GM12864 (cell line): Measurements from ENCODE around the gene WNT9B.
"Not testable (repeated sequence)": the region's sequence is repeated elsewhere in the genome, so short reads cannot be mapped to it uniquely, and the experiment has no call there.

Experiments
- DNase-seq: peaks from one replicate; pipeline ENCODE4 v3.0.0-alpha.2; 2011; ENCODE audit warnings: low read depth
- H3K4me3 ChIP-seq: 2 replicates; pipeline ENCODE4 v1.5.1; 2011; ENCODE audit warnings: mild to moderate bottlenecking, low read depth, low read length, control low read depth
- TF ChIP-seq, protein P1 (sequence below): IDR thresholded peaks from 2 replicates; pipeline ENCODE4 v1.5.1; 2011; ENCODE audit warnings: low read depth, mild to moderate bottlenecking, moderate library complexity, low read length, control low read depth, inconsistent platforms; ENCODE audit errors: missing control alignments

Gene WNT9B

GRCh38 chr17:46832945-46833839 is 18.2 kb upstream of the WNT9B start:
- no peak for DNase-seq
- TF ChIP-seq, protein P1, sequence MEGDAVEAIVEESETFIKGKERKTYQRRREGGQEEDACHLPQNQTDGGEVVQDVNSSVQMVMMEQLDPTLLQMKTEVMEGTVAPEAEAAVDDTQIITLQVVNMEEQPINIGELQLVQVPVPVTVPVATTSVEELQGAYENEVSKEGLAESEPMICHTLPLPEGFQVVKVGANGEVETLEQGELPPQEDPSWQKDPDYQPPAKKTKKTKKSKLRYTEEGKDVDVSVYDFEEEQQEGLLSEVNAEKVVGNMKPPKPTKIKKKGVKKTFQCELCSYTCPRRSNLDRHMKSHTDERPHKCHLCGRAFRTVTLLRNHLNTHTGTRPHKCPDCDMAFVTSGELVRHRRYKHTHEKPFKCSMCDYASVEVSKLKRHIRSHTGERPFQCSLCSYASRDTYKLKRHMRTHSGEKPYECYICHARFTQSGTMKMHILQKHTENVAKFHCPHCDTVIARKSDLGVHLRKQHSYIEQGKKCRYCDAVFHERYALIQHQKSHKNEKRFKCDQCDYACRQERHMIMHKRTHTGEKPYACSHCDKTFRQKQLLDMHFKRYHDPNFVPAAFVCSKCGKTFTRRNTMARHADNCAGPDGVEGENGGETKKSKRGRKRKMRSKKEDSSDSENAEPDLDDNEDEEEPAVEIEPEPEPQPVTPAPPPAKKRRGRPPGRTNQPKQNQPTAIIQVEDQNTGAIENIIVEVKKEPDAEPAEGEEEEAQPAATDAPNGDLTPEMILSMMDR: no peak
- H3K4me3 ChIP-seq: no peak overlapping the region

GRCh38 chr17:46833840-46834208 is 17.6 kb upstream of the WNT9B start:
- H3K4me3 ChIP-seq: no peak overlapping the region
- DNase-seq: no peak
- TF ChIP-seq, protein P1: no peak

DNA sequence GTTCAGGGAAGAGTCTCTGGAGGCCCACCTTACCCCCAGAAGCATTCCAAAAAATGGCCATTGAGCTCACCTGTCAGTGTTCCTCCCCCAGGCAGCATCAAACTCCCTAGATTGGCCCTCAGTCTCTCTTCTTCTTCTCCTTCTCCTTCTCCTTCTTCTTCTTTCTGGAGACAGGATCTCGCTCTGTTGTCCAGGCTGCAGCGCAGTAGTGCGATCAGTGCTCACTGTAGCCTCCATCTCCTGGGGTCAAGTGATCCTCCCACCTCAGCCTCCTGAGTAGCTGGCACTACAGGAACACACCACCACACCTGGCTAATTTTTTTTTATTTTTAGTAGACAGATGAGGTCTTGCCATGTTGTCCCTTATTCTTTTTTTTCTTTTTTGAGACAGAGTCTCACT is 16.5 kb upstream of the WNT9B start:
- no peak overlapping the region for H3K4me3 ChIP-seq
- no peak for DNase-seq
- TF ChIP-seq, protein P1: no peak

DNA sequence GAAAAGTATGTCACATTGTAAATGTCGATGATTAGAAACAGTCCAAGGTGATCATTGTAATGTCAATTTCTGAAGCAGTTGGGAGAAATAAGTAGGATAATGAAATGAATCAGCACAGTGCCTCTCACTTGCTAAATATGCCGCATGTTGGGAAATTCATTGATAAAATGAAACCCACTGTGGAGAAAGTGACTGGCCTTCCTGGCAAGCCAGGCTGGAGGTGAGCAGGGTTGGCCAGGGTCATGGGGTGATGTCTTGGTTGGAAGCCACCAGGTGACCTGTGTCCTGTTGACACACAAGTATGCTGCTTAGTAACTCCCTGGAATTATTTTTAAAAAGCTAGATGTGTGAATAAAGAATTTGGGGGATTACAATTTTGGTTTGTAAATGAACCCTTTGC is 14.9 kb upstream of the WNT9B start:
- no peak overlapping the region for H3K4me3 ChIP-seq
- TF ChIP-seq, protein P1: no peak
- no peak for DNase-seq

- no peak overlapping the region for H3K4me3 ChIP-seq
- DNase-seq: no peak
- TF ChIP-seq, protein P1: no peak
Measured at GRCh38 chr17:46837521-46837920, 13.9 kb upstream of the WNT9B start.

DNA sequence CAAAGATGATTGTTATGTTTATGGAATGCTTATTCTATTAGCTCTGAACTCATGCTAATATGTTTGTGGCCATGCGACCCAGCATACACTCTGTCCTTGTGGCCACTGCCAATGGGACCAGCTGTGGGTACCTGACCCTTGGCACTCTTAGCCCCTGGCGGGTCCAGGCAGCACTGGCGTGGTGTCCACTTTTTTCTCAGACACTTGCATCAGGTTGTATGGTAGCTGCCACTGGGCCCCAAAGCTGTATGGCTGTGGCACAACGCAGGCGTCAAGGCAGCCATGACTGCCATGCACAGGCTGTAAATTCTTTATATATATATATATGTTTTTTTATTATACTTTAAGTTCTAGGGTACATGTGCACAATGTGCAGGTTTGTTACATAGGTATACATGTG is 12.2 kb upstream of the WNT9B start:
- DNase-seq: no peak
- TF ChIP-seq, protein P1: no peak
- H3K4me3 ChIP-seq: no peak overlapping the region

GRCh38 chr17:46840596-46840995 is 10.8 kb upstream of the WNT9B start:
- DNase-seq, H3K4me3 ChIP-seq: not testable (repeated sequence)
